Left lung (tissue), 10 donors: ENCODE data around the gene ADAMTS17. TPM values are rescaled to one million over a fixed set of nuclear protein-coding genes. Genes with fewer than 3 reads are reported as not detected.

Experiments
- ATAC-seq: fragments of 200-7000 bp; cut with Tn5 transposase; one replicate; pipeline ENCODE4 v1.9.1; 2020; ENCODE audit warnings: moderate library complexity
- DNase-seq, 4 donors: peaks; one replicate each; pipeline ENCODE4 v3.0.0-alpha.2; 2013 to 2020
- H3K27ac ChIP-seq, 2 donors: fragments of 200-600 bp; sonication (generic) in 1 of 2; one replicate each; pipeline versions ENCODE4 v1.5.0 to v1.8.0; 2020 to 2021
- H3K27me3 ChIP-seq, 2 donors: fragments of 200-600 bp; sonication (generic) in 1 of 2; one replicate each; pipeline versions ENCODE4 v1.5.0 to v1.8.0; 2020 to 2021
- H3K36me3 ChIP-seq, 2 donors: fragments of 200-600 bp; sonication (generic) in 1 of 2; one replicate each; pipeline versions ENCODE4 v1.5.0 to v1.8.0; 2020 to 2021
- H3K4me1 ChIP-seq, 2 donors: fragments of 200-600 bp; one replicate each; pipeline ENCODE4 v1.8.0; 2021
- H3K4me3 ChIP-seq, 2 donors: fragments of 200-600 bp; sonication (generic) in 1 of 2; one replicate each; pipeline versions ENCODE4 v1.5.0 to v1.8.0; 2020 to 2021; ENCODE audit warnings: mild to moderate bottlenecking in 1 of 2
- H3K9me3 ChIP-seq, 2 donors: fragments of 200-600 bp; sonication (generic) in 1 of 2; one replicate each; pipeline versions ENCODE4 v1.5.0 to v1.8.0; 2020 to 2021
- CTCF ChIP-seq, 2 donors: fragments of 200-600 bp; sonication (generic) in 1 of 2; IDR thresholded peaks; one replicate each; pipeline versions ENCODE4 v1.5.0 to v1.8.0; 2021; ENCODE audit warnings: antibody characterized with exemption in 2 of 2
- intact Hi-C, 2 donors: fragments of 100-400 bp; cut with DNase I; formaldehyde crosslinking; loops; one replicate each; pipeline versions ENCODE4 v1.11.2 to v1.14.2; 2022
- polyA plus RNA-seq, 6 donors: library from polyadenylated mRNA; unstranded; fragments of 120-200 nt; gene quantifications; one replicate each; pipeline ENCODE4 v1.2.1, GENCODE V29; 2013; ENCODE audit not compliant: insufficient read length in 6 of 6
- total RNA-seq, 2 donors: library from RNA; stranded (reverse); fragmentation: NEBNext Ultra II Directional; extraction: Animal tissue kit (Norgen Biotek cat#: 25700); gene quantifications; one replicate each; pipeline ENCODE4 v1.2.1, GENCODE V29; 2021
- donor health status: DM: no; HTN: yes; CAD: no.
- donor health status: DM: no; HTN: no; CAD: no.

The ADAMTS17 gene
- total and polyA plus RNA-seq, 8 donors, result 2.0 to 3.9 (median 3.4) TPM

DNA sequence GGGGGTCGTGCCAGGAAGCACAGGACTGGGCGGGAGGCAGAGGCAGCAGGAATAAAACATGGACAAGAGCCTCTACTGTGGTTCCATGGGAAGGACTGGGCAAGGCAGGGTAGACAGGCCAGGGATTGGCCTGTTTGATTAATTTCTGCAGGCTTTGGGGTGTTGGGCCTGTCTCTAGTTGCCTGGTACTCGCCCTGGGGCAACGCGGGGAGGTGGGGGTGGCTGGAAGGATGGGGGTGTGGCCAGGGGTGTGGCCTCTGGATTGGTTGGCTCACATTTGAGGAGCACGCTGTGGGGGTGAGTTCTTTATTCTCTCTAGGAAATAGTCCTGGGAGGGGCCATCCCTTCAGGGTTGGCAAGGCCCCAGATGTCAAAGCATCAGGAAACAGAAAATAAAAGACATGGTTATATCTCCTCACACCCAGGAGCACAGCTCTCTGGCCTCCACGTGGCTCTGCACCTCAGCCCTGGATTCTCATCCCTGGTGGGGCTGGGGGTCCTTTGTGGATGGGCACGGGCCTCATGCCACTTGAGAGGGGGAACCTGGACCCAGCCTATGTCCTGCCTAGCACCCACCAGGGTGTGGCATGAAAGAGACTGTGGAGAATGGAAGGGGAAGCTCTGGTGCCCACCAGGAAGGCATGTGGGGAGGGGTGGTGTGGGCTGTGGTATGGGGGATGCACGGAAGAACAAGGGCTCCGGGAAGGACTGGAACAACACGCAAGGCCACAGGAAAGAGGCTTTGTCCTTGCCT, 385.6 kb downstream of the ADAMTS17 start:
- Histone ChIP-seq H3K4me1 (no peaks in the 10 kb centered on the region), H3K27me3 (no peaks in the 10 kb centered on the region), H3K27ac (no peak overlapping the region), H3K4me3 (no peak overlapping the region), H3K36me3 (no peaks in the 10 kb centered on the region), H3K9me3 (no peaks in the 10 kb centered on the region)
- no peak for TF ChIP-seq CTCF (IDR thresholded peaks at IDR 0.05)
- DNase-seq (peak in 1 of 4 donors; percentile 11), ATAC-seq (no peak)
- intact Hi-C loops, result no loop called here

DNA sequence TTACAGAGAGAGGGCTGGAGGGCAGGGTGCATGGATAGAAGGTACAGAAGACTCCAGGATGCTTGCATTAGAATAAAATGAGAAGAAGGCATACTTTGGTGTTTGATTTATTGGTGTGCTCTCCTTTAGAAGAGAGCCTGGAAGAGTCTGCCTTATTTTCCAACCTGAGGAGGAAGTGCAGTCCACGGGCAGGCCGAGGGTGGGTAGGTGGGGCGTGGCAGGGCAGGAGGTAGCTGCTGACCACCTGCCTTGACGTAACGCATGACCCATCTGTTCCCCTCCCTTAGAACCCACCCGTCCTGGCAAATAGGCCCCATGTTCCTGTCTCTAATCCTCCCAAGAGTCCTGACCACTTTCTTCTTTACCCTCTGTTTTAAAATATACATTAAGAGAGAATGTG, 386.2 kb downstream of the ADAMTS17 start:
- no peaks in the 10 kb centered on the region for H3K36me3 ChIP-seq
- no peak overlapping the region for H3K27ac ChIP-seq
- no peak overlapping the region for H3K4me3 ChIP-seq
- ATAC-seq (no peak), DNase-seq (no peak)
- intact Hi-C loops, result no loop called here
- H3K27me3 ChIP-seq, result no peaks in the 10 kb centered on the region
- no peaks in the 10 kb centered on the region for H3K4me1 ChIP-seq
- no peak for TF ChIP-seq CTCF (IDR thresholded peaks at IDR 0.05)
- no peaks in the 10 kb centered on the region for H3K9me3 ChIP-seq

DNA sequence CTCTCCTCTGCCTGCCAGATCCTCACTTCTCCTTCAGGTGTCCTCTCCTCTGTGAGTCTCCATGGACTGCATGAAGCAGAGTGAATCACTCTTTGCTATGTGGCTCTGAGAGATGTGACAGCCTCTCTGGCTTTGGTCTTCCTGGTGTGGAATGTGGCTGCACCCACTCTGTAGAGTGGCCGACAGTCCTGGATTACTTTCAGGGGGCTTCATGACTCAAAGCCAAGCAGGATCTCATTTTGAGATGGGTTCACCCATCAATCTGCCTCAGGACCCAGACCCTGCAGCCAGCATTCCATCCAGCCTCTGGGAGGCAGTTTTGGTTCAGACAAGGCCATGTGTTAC, 386.6 kb downstream of the ADAMTS17 start:
- H3K27ac ChIP-seq, result no peak overlapping the region
- no peak overlapping the region for H3K4me3 ChIP-seq
- no peaks in the 10 kb centered on the region for H3K4me1 ChIP-seq
- DNase-seq (peak in 1 of 4 donors; percentile 13), ATAC-seq (no peak)
- no peaks in the 10 kb centered on the region for H3K9me3 ChIP-seq
- no peaks in the 10 kb centered on the region for H3K36me3 ChIP-seq
- H3K27me3 ChIP-seq, result no peaks in the 10 kb centered on the region
- intact Hi-C loops, result no loop called here
- no peak for TF ChIP-seq CTCF (IDR thresholded peaks at IDR 0.05)

- H3K36me3 ChIP-seq, result no peaks in the 10 kb centered on the region
- no peak overlapping the region for H3K4me3 ChIP-seq
- intact Hi-C loops, result no loop called here
- no peak for TF ChIP-seq CTCF (IDR thresholded peaks at IDR 0.05)
- no peaks in the 10 kb centered on the region for H3K27me3 ChIP-seq
- DNase-seq, result peak in 3 of 4 donors; percentile 26 to 71 (median 67)
- ATAC-seq, result no peak
- H3K4me1 ChIP-seq, result no peaks in the 10 kb centered on the region
- peaks cover 0 to 1% of the 10 kb centered on the region in 2 donors for H3K9me3 ChIP-seq
- no peak overlapping the region for H3K27ac ChIP-seq
Observed at GRCh38 chr15:99954361-99955180, 387.2 kb downstream of the ADAMTS17 start.

GRCh38 chr15:99953886-99954285, 387.9 kb downstream of the ADAMTS17 start:
- intact Hi-C loops, result no loop called here
- H3K36me3 ChIP-seq, result no peaks in the 10 kb centered on the region
- ATAC-seq (no peak), DNase-seq (no peak)
- H3K27ac ChIP-seq, result no peak overlapping the region
- no peaks in the 10 kb centered on the region for H3K27me3 ChIP-seq
- H3K4me1 ChIP-seq, result no peaks in the 10 kb centered on the region
- H3K4me3 ChIP-seq, result no peak overlapping the region
- TF ChIP-seq CTCF (IDR thresholded peaks at IDR 0.05), result no peak
- peaks cover 0 to 6% of the 10 kb centered on the region in 2 donors for H3K9me3 ChIP-seq
